ENCODE measurements around the gene SCML1. TPM values are rescaled to one million over a fixed set of nuclear protein-coding genes. Genes with fewer than 3 reads are reported as not detected.

Gene SCML1
- total RNA-seq, 1 experiment from 2014 or later = 13.0 TPM

DNA sequence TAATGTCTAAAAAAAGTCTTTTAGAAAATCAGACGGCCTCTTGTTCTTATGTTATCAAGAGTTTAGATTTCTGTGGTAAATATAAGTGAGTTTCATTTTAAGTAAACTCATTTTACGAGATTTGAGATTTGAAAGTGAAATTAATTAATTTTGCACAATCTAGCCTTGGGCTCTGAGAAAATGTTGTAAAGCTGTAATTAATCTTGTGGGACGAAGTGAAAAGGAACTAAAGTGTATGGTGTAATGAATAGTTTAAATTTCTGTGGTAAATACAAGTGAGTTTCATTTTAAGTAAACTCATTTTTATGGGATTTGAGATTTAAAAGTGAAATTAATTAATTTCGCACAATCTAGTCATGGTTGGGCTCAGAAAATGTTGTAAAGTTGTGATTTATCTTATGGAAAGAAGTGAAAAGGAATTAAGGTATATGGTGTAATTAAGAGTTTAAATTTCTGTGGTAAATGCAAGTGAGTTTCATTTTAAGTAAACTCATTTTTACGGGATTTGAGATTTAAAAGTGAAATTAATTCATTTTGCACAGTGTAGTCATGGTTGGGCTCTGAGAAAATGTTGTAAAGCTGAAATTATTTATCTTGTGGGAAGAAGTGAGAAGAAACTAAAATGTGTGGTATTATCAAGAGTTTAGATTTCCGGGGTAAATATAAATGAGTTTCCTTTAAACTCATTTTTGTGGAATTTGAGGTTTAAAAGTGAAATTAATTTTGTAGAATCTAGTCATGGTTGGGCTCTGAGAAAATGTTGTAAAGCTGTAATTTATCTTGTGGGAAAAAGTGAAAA lies 1.6 kb downstream of the SCML1 start:
- BruUV-seq (replicated peaks) = TSS peak; percentile 42
- ChIA-PET POLR2A (ENCODE audit: low non-redundant PET) (interaction anchor here (0.7 kb wide), 1 partner anchor 1583 kb away, joined by 5 read pairs; no protein-coding TSS in a partner anchor), CTCF (no interaction called here)
- intact Hi-C loops (cut with micrococcal nuclease; ENCODE audit: unreplicated experiment) = no loop called here
- Histone ChIP-seq H3K4me3 (ENCODE audit: low read depth, low read length, poor library complexity, severe bottlenecking) (peak overlapping the region; percentile 64), H3K27me3 (replicated peaks; ENCODE audit: insufficient read depth, low read depth, low read length, poor library complexity) (no peaks in the 10 kb centered on the region), H3K9me3 (ENCODE audit: low read depth, low read length, poor library complexity, severe bottlenecking) (no peaks in the 10 kb centered on the region), H3K27ac (ENCODE audit: low read depth, low read length, poor library complexity, severe bottlenecking) (peak overlapping the region; percentile 77), H3K4me1 (ENCODE audit: insufficient read depth, low read length, poor library complexity, severe bottlenecking) (peaks cover 5% of the 10 kb centered on the region), H3K36me3 (ENCODE audit: insufficient read depth, low read length, poor library complexity, severe bottlenecking) (no peaks in the 10 kb centered on the region)
- TF ChIP-seq EZH2 (IDR thresholded peaks at IDR 0.05; ENCODE audit: borderline replicate concordance, low read depth, low read length, poor library complexity, severe bottlenecking) = no peak
- TF ChIP-seq, protein P1, sequence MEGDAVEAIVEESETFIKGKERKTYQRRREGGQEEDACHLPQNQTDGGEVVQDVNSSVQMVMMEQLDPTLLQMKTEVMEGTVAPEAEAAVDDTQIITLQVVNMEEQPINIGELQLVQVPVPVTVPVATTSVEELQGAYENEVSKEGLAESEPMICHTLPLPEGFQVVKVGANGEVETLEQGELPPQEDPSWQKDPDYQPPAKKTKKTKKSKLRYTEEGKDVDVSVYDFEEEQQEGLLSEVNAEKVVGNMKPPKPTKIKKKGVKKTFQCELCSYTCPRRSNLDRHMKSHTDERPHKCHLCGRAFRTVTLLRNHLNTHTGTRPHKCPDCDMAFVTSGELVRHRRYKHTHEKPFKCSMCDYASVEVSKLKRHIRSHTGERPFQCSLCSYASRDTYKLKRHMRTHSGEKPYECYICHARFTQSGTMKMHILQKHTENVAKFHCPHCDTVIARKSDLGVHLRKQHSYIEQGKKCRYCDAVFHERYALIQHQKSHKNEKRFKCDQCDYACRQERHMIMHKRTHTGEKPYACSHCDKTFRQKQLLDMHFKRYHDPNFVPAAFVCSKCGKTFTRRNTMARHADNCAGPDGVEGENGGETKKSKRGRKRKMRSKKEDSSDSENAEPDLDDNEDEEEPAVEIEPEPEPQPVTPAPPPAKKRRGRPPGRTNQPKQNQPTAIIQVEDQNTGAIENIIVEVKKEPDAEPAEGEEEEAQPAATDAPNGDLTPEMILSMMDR (conservative IDR thresholded peaks at IDR 0.05; ENCODE audit: low read depth, low read length) = no peak
- DNase-seq (ENCODE audit: low spot score) = no peak

DNA sequence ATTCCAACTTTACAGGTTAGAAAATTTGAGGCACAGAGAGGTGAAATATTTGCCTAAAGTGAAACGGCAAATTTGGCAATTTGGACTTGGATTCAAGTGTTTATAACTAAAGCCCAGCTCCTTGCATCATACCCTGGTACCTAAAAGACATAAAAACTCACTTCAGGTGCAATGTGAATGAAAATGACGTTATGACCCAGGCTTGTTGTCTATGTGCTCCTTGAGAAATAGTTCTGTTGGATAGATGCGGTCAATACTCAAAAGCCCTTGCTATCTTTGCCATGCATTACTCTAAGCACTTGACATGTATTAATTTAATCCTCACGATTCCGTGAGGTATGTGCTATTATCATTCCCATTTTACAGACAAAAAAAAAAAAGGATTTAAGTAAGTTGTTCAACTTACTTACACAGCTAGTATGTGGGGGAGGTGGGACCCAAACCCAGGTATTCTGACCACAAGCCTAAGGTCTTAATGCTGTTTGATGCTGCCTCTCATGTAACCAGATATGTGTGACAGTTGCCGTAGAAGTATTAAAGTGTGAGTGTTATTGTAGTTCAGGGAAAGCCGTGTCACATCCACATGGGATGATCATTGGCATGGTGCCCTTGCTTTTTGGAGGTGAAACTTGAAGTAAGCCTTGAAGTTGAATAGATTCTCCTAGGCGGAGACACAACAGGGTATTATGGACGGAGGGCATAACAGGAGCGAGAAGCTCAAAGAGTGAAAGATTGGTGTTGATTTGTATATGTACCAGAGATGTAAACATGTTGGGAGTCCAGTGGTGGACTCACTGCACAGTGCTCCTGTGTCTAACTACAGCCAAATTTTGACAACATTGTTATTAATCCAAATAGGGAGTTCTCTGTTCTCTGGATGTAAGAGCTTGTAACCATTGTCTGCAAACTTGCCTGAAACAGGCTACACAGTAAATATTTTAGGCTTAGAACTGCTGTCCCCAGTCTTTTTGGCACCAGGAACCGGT lies 3.1 kb downstream of the SCML1 start:
- no peak for DNase-seq (ENCODE audit: low spot score)
- H3K36me3 ChIP-seq (ENCODE audit: insufficient read depth, low read length, poor library complexity, severe bottlenecking) = no peaks in the 10 kb centered on the region
- ChIA-PET CTCF (no interaction called here), POLR2A (ENCODE audit: low non-redundant PET) (no interaction called here)
- no peaks in the 10 kb centered on the region for H3K27me3 ChIP-seq (replicated peaks; ENCODE audit: insufficient read depth, low read depth, low read length, poor library complexity)
- intact Hi-C loops (cut with micrococcal nuclease; ENCODE audit: unreplicated experiment) = no loop called here
- no peaks in the 10 kb centered on the region for H3K9me3 ChIP-seq (ENCODE audit: low read depth, low read length, poor library complexity, severe bottlenecking)
- TF ChIP-seq, protein P1 (conservative IDR thresholded peaks at IDR 0.05; ENCODE audit: low read depth, low read length) = no peak
- TF ChIP-seq EZH2 (IDR thresholded peaks at IDR 0.05; ENCODE audit: borderline replicate concordance, low read depth, low read length, poor library complexity, severe bottlenecking) = no peak
- H3K4me1 ChIP-seq (ENCODE audit: insufficient read depth, low read length, poor library complexity, severe bottlenecking) = peaks cover 5% of the 10 kb centered on the region
- no TSS peak for BruUV-seq (replicated peaks)
- no peak overlapping the region for H3K27ac ChIP-seq (ENCODE audit: low read depth, low read length, poor library complexity, severe bottlenecking)
- no peak overlapping the region for H3K4me3 ChIP-seq (ENCODE audit: low read depth, low read length, poor library complexity, severe bottlenecking)

DNA sequence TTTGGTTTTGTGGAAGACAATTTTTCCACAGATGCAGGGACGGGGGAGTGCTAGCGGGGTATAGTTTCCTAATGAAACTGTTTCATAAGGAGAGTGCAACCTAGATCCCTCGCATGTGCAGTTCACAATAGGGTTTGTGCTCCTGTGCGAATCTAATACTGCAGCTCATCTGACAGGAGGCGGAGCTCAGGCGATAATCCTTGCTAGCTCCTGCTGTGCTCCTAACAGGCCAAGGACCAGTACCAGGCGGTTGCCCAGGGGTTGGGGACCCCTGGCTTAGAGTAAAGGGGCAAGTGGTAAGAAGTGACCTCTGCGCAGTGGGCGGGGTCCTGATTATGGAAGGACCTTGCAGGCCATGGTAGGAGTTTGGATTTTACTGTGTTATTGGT lies 3.8 kb downstream of the SCML1 start:
- ChIA-PET CTCF (no interaction called here), POLR2A (ENCODE audit: low non-redundant PET) (no interaction called here)
- TF ChIP-seq, protein P1 (conservative IDR thresholded peaks at IDR 0.05; ENCODE audit: low read depth, low read length) = no peak
- no peak for TF ChIP-seq EZH2 (IDR thresholded peaks at IDR 0.05; ENCODE audit: borderline replicate concordance, low read depth, low read length, poor library complexity, severe bottlenecking)
- no peak overlapping the region for H3K27ac ChIP-seq (ENCODE audit: low read depth, low read length, poor library complexity, severe bottlenecking)
- no peaks in the 10 kb centered on the region for H3K36me3 ChIP-seq (ENCODE audit: insufficient read depth, low read length, poor library complexity, severe bottlenecking)
- H3K27me3 ChIP-seq (replicated peaks; ENCODE audit: insufficient read depth, low read depth, low read length, poor library complexity) = no peaks in the 10 kb centered on the region
- intact Hi-C loops (cut with micrococcal nuclease; ENCODE audit: unreplicated experiment) = no loop called here
- peaks cover 5% of the 10 kb centered on the region for H3K4me1 ChIP-seq (ENCODE audit: insufficient read depth, low read length, poor library complexity, severe bottlenecking)
- DNase-seq (ENCODE audit: low spot score) = peak; percentile 27
- no TSS peak for BruUV-seq (replicated peaks)
- H3K4me3 ChIP-seq (ENCODE audit: low read depth, low read length, poor library complexity, severe bottlenecking) = no peak overlapping the region
- H3K9me3 ChIP-seq (ENCODE audit: low read depth, low read length, poor library complexity, severe bottlenecking) = no peaks in the 10 kb centered on the region
